Measurements from ENCODE around the gene TNF.

TNF gene

DNA sequence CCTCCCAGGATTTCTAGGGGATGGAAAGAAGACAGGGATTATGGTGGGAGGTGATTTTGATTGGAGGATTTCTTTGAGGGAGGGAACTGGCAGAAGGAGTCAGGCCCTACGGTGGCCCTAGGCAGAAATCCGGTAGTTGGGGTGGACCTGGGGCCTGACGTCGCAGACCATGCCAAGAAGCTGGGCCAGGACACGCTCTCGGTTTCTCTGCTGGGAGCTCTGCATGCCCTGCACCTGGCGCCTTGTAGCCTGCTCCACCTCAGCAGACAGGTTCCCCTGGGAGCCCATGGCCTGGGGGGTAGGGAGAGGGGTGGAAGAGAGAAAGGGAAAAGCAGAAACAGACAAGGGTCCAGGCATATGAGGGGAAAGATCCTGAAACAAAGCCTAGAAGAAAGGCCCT, 30.1 kb upstream of the TNF start:
- DNase-seq: no peak

GRCh38 chr6:31546339-31546957, 28.9 kb upstream of the TNF start, which contains the start of gene ATP6V1G2:
Gene ATP6V1G2, minus strand, starts transcription at chr6:31546608. Its CDS starts 49 bp downstream, at chr6:31546559.
- peak; percentile 89 for DNase-seq

- peak; percentile 87 for DNase-seq
Measured at GRCh38 chr6:31546958-31547726, 28.2 kb upstream of the TNF start, which contains the start of gene NFKBIL1. Gene NFKBIL1, plus strand, starts transcription at chr6:31547608. Its CDS starts 87 bp downstream, at chr6:31547695.

GRCh38 chr6:31547727-31548543, 27.4 kb upstream of the TNF start:
- no peak for DNase-seq

DNA sequence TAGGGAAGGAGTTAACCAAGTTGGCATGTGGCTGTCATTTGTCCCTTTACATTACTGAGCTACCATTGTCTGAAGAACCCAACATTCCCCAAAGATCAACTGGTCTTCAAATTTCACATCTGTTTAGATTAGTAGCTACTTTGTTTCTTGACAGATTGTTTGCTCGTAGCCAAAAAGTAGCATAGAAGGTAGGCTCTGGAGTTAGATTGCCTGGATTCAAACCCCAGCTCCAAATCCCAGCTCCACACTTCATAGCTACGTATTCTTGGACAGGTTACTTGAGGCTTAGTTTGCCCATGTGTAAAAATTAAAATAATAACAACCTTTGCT, 26.9 kb upstream of the TNF start:
- no peak for DNase-seq

GRCh38 chr6:31551371-31551770, 24.0 kb upstream of the TNF start:
- peak; percentile 66 for DNase-seq

GRCh38 chr6:31556307-31556706, 19.1 kb upstream of the TNF start:
- DNase-seq: no peak

DNA sequence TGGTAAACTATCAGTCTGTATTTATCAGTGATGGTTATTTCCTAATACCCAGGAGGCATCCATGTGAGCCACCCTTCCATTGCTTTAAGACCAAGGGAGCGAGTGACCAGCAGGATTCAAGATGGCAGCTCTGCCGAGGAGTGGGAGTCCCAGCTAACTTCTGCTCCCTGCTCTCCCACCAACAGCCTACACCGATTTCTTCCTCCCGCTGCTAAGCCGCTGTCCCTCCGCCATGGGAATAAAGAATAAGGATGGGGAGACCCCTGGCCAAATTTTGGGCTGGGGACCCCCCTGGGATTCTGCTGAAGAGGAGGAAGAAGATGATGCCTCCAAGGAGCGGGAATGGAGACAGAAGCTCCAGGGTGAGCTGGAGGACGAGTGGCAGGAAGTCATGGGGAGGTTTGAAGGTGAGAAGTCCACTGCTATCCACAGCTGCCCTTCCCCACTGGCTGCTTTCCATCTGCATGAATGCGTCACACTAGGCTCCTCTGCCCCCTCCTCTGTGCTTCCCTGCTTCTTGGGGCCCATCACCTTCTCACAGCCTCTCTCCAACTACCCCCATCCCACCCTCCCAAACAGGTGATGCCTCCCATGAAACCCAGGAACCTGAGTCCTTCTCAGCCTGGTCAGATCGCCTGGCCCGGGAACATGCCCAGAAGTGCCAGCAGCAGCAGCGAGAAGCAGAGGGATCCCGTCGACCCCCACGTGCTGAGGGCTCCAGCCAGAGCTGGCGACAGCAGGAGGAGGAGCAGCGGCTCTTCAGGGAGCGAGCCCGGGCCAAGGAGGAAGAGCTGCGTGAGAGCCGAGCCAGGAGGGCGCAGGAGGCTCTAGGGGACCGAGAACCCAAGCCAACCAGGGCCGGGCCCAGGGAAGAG, 17.7 kb upstream of the TNF start:
- DNase-seq: no peak

DNA sequence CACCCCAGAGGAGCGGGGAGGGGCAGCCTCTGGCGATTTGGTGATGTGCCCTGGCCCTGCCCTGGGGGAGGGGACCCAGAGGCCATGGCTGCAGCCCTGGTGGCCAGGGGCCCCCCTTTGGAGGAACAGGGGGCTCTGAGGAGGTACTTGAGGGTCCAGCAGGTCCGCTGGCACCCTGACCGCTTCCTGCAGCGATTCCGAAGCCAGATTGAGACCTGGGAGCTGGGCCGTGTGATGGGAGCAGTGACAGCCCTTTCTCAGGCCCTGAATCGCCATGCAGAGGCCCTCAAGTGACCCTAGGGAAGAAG, 17.1 kb upstream of the TNF start:
- DNase-seq: no peak

DNA sequence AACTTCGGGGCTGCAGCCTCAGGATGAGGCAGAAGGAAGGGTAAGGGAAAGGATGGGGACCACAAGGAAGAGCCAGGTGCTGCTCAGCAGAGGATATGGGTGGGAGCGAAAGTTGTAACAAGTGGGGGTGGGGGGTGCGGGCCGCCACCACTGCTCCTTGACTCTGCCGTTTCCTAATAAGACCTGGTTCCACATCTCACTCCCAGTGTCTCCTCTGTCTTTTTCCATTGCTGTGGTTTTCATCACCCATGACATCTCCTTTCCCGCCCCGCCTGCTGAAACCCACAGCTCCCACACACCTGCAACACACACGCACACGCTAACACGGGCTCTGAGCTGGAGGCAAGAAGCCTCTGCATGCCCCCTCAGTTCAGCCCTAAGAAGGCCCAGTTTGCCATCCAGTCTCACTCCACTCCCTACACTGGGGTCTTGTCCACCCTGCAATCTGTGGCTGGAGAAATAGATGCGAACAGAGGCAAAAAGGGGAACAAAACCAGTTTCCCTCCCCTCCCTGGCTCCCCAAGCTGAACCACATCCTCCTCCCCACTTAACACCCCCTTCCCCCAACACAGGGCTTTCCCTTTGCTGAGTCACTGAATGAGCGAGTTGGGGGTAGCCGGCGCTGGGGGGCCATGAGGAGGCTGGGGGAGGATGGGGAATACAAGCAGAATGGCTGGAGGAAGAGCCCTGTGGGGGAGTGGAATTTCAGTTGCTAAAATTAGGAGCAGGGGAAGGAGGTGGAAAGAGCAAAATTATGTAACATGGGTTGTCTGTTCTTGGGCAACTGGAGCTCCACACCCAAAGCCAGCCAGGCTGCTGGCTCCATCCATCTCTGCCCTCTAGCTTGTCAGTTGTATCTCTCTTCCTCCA, 16.5 kb upstream of the TNF start:
- DNase-seq: peak; percentile 62

- DNase-seq: no peak
Measured at GRCh38 chr6:31559606-31559957, 15.8 kb upstream of the TNF start.

GRCh38 chr6:31559958-31560696, 15.2 kb upstream of the TNF start:
- DNase-seq: peak; percentile 34

GRCh38 chr6:31560697-31561058, 14.7 kb upstream of the TNF start:
- no peak for DNase-seq

DNA sequence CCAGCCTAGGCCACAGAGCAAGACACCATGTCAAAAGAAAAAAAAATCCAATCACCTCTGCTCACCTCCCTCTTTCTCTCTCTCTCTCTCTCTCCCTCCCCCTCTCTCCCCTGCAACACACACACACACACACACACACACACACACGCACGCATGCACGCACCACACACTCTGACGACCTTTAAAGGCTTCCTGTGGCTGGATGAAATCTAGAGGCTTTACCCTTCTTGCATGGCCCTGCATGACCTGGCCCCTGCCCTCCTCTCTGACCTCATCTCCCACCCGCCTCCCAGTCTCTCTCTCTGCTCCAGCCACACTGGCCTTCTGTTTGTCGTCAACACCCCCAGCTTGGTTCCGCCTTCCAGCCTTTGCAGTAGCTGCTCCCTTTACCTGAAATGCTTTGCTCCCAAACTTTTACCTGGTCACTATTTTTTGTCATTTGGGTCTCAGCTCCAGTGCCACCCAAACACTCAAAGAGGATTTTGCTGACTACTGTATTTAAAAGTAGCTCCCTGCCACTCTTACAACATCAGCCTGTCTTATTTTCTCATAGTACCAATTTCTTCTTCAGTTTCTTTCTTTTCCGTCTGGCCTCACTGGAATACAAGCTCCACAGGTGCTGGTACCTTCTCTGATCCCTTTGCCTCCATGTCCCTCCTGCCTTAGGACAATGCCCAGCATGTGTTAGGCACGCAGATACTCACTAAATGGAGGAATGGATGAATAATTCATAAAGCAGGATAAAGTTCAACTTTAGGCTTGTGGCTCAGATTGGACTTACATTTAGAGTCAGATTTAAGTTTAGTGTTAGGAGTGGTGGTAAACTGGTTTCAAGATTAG, 7.6 kb upstream of the TNF start:
- DNase-seq: no peak

GRCh38 chr6:31568537-31568961, 6.8 kb upstream of the TNF start:
- DNase-seq: peak; percentile 52

GRCh38 chr6:31569861-31570536, 5.4 kb upstream of the TNF start:
- DNase-seq: no peak

- DNase-seq: peak; percentile 79
Measured at GRCh38 chr6:31572041-31572911, 3.1 kb upstream of the TNF start, which contains the start of gene LTA. Gene LTA, plus strand, starts transcription at chr6:31572289. Its CDS starts 454 bp downstream, at chr6:31572743.
